CD4-positive, alpha-beta T cell treated with Interleukin-2 at 100 ng/mL for 4 hours (primary cell): ENCODE results near the gene IL3RA.

ENCODE experiments used
- DNase-seq: peaks from one replicate; pipeline ENCODE4 v3.0.0-alpha.2; 2020; ENCODE audit warnings: low spot score

Gene IL3RA

DNA sequence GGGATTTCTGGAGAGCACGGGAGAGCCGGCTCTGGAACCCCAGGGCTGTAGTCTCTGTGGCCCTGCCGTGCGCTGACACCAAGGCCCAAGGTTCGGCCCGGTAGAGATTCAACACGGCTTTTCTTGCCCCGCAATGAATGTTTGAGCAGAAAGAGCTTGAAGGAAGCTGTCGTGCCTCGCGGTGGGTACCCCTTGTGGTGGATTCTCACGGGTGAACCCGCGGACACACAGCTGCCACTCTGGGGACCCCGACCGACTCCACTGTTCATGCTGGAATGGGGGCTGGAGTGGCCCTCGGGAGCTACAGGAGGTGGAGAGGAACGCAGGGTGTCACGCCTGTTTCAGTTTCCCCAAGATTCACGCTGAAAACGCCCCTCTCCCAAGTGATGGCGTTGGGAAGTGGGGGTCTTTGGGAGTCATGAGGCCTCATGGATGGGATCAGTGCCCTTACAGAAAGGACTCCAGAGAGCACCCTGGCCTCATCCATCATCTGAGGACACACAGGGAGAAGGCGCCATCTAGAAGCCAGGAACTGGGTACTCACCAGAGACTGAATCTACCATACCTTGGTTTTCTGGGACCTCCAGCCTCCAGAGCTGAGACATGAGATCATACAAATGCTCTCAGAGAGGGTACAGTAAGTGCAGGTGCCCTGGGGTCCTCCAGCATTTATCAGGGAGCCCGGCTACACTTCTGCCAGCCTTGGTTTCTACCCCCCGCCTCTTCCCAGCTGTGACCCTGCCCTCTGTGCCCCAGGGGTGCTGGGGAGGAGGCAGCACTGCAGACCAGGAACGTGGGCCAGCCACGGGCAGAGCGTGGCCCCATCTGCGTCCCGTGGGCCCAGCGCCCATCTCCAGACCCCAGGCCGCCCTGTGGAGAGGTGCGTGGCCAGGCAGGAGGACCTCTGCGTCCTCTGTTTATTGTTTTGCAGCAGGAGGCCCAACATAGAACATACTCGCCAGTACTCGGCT is 49.0 kb downstream of the IL3RA start:
- DNase-seq = no peak

- no peak for DNase-seq
Observed at GRCh38 chrX:1386338-1387127, 49.9 kb downstream of the IL3RA start.

- DNase-seq = no peak
Observed at GRCh38 chrX:1387141-1387776, 50.7 kb downstream of the IL3RA start.

- no peak for DNase-seq
Observed at GRCh38 chrX:1388651-1389050, 52.1 kb downstream of the IL3RA start.

DNA sequence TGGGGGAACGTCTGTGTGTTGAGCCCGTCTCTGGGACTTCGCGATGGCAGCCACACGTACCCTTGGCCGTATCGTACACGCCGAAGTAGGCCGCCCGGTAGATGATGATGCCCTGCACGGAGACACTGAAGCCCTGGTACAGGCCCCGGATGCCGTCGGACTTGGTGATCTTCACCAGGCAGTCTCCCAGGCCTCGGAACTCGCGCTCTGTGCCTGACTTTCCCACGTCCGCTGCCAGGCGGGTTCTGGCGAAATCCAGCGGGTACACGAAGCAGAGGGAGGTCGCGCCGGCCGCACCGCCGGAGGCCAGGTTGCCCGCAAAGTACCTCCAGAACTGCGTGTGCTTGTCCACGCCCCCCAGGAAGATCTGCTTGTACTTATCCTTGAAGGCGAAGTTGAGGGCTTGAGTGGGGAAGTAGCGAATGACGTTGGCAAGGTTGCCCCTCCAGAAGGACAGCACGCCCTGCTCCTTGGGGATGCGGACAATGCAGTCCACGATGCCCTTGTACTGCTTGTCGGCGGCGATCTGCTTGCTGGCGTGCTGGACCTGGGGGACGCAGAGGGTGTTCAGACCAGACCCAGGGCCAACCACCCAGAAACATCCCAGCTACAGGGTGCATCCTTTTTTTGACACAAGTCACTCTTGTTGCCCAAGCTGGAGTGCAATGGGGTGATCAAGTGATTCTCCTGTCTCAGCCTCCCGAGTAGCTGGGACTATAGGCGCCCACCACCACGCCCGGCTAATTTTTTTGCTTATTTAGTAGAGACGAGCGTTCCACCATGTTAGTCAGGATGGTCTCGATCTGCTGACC is 52.8 kb downstream of the IL3RA start:
- DNase-seq = no peak

- no peak for DNase-seq
Observed at GRCh38 chrX:1389993-1390285, 53.4 kb downstream of the IL3RA start.

GRCh38 chrX:1390621-1391369 is 54.2 kb downstream of the IL3RA start:
- no peak for DNase-seq

- DNase-seq = no peak
Observed at GRCh38 chrX:1391370-1391706, 54.8 kb downstream of the IL3RA start.

DNA sequence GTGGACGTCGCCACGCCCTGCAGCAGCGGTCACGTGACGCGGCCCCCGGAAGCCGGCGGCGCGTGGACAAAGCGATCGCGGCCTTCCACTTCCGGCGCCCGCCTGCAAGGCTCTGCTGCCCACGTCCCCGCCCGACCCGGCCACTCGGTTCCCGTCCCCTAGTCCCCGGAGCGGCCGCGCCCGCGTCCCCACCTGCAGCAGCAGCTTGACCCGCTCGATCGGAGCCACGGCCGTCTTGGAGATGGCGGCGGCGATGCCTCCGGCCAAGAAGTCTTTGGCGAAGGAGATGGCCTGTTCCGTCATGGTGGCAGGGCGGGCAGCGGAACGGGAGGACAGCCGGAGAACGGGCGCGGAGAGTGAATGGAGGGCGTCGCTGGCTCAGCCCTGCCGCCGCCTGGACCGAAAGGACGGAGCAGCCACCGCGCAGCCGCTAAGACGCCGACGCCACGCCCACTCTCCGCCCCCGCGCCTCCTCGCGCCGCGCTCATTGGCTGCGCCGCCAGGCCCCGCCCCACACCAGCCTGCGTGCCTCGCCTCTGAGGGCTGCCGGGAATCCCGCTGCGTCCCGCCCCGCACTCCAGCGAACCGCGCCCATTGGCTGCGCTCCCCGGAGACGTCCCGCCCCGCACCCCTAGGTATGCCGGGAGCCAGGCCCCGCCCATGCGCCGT is 55.3 kb downstream of the IL3RA start, which contains the start of gene SLC25A6:
Gene SLC25A6, minus strand, starts transcription at position 407 of the 669 bp plus-strand sequence. Its CDS starts 104 bp downstream, at position 303.
- DNase-seq = peak; percentile 99

DNA sequence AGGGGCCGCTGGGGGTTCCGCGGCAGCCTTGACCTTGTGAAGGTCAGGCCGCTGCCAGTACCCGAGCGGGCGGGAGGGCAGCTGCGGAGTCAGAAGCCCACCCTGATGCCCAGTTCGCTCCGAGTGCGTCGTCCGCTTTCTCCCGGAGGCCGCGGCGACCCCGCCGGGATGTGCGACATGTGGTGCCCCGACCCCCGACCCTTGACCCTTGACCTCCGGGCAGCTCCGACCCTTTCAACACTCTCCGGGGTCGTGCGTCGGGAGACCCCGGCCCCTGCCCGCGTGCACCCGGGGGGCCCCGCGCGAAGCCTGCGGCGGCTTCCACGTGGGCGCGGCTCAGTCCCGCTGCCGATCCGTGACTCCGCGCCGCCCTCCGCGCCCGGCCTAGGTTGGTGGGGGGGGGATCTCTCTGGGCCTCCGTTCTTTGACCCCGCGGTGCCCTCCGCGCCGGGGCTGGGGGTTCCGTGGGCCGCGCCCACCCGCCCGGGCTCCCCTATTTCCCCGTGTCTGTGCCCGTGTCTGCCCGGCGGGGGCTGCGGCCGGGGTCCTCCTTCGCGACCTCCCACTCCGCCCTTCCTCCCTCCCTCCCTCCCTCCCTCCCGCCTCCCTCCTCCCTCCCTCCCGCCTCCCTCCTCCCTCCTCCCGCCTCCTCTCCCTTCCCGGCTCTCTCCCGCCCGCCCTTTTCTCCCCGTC is 55.9 kb downstream of the IL3RA start:
- DNase-seq = no peak

DNA sequence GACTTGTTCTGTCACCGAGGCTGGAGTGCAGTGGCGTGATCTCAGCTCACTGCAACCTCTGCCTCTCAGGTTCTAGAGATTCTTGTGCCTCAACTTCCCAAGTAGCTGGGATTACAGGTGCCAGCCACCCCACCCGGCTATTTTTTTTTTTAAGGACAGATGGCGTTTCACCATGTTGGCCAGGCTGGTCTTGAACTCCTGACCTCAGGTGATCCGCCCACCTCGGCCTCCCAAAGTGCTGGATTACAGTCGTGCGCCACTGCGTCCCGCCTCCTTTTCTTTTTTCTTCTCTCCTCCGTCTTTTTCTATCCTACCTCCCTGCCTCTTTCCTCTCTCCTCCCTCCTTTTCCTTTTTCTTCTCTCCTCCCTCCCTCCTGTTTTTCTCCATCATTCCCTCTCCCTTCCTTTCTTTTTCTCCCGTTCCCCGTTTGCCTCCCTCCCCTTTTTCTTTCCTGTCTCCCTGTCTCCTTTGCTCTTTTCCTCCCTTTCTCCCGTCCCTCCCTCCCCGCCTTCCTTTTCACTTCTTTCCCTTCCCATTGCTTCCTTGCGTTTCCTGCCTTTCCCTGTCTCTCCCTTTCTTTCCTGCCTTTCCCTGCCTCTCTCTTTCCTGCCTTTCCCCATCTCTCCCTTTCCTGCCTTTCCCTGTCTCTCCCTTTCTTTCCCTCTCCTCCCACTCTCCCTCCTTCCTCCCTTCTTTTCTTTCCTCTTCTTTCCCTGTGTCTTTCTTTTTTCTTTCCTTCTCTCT is 57.5 kb downstream of the IL3RA start:
- no peak for DNase-seq

DNA sequence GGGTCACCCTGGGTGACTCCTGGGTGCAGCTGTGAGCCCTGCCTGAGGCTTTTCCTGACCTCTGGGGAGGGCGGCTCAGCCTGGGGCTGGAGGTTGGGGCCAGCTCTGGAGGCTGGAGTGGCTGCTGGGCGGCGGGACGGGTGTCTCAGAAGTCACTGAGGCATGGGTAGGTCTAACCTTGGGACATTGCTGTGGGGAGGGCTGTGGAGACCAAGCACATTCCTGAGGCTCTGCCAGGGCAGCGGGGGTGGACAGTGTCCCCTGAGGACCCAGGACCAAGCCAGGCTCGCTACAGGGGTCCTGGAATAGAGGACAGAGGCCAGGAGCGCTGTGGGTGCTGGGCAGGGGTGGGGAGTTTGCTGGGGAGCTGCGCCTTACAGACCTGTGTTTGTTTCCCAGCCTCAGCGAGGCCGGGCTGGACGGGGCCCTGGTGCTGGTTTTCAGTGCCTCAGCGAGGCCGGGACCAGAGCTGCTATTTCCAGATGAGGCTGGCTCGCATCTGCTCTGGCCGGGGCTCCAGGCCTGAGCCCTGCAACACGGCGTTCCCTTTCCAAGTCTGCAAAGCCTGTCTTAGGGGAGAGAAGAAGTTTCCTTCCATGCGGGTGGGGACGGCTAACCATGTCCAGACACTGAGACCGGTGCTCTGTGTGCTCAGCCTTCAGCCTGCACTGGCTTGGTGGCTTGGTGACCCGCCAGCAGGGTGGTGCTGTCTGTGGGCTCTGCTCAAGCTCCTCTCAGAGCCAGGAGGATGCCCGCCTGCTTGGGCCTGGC is 58.3 kb downstream of the IL3RA start:
- no peak for DNase-seq

DNA sequence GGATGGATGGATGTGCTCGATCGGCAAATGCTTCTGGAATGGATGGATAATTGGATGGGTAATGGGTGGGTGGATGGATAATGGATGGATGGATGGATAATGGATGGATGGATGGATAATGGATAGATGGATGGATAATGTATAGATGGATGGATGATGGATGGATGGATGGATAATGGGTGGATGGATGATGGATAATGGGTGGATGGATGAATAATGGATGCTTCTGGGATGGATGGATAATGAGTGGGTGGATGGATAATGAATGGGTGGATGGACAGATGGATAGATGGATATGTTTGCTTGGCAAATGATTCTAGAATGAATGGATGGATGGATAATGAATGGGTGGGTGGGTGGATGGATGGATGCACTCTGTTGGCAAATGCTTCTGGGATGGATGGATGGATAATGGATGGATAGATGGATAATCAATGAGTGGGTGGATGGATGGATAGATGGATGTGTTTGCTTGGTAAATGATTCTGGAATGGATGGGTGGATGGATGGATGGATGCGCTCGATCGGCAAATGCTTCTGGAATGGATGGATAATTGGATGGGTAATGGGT is 59.1 kb downstream of the IL3RA start:
- DNase-seq = no peak

DNA sequence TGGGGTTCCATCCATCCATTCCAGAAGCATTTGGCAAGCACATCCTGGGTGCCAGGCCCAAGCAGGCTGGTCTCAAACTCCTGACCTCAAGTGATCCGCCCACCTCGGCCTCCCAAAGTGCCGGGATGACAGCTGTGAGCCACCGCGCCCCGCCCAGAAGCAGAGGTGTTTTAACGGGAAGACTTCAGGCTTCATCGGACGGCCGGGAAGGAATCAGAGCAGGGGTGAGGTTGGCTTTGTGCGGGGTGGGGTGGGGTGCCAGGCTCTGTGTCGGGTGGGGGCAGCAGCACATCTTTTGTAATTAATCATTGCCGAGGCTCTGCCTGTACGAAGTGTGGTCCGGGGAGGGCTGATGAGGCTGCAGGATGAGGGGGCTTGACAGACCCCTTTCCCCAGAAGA is 60.4 kb downstream of the IL3RA start:
- DNase-seq = no peak

GRCh38 chrX:1397441-1398270 is 61.1 kb downstream of the IL3RA start:
- DNase-seq = no peak

GRCh38 chrX:1398431-1399340 is 62.1 kb downstream of the IL3RA start:
- DNase-seq = no peak
